OCI-LY7 (cell line): ENCODE results near the gene CACNA1B. TPM values are rescaled to one million over a fixed set of nuclear protein-coding genes. Genes with fewer than 3 reads are reported as not detected.
"Not testable (repeated sequence)": the region's sequence is repeated elsewhere in the genome, so short reads cannot be mapped to it uniquely, and the experiment has no call there.

Experiments
- BruUV-seq: library from RNA; stranded (reverse); fragments of 400-500 nt; replicated peaks from 2 replicates; lab custom pipeline; 2021; lab: Mats Ljungman, UMichigan
- CTCF ChIA-PET: fragments of 300-600 bp; sonication (Branson Sonifier 250); formaldehyde crosslinking; loops from one replicate; lab custom pipeline; 2022; ENCODE audit warnings: antibody characterized with exemption; ENCODE audit not compliant: unreplicated experiment; lab: Charles Lee
- POLR2A ChIA-PET: fragments of 300-600 bp; sonication (Branson Sonifier 250); formaldehyde crosslinking; loops from one replicate; lab custom pipeline; 2022; ENCODE audit warnings: antibody characterized with exemption; lab: Charles Lee
- DNase-seq: peaks from one replicate; pipeline ENCODE4 v3.0.0-alpha.2; 2015; ENCODE audit warnings: low spot score
- H2AFZ ChIP-seq: fragments of 200-600 bp; sonication (generic), shearing (Covaris generic); 2 replicates; pipeline ENCODE4 v1.6.1; 2014; ENCODE audit warnings: mild to moderate bottlenecking, antibody characterized with exemption, low read length, moderate library complexity
- H3K27ac ChIP-seq: fragments of 200-600 bp; sonication (generic); 2 replicates; pipeline ENCODE4 v1.5.1; 2014; ENCODE audit warnings: mixed run types, low read depth, mild to moderate bottlenecking, moderate library complexity, low read length, inconsistent platforms; ENCODE audit not compliant: poor library complexity, severe bottlenecking
- H3K36me3 ChIP-seq: fragments of 200-600 bp; sonication (generic); 2 replicates; pipeline ENCODE4 v1.6.1; 2014; ENCODE audit warnings: mild to moderate bottlenecking, antibody characterized with exemption, low read length, moderate library complexity, mixed read lengths; ENCODE audit not compliant: insufficient read depth
- H3K4me1 ChIP-seq: fragments of 200-600 bp; sonication (generic); 2 replicates; pipeline ENCODE4 v1.5.1; 2014; ENCODE audit warnings: mild to moderate bottlenecking, low read length; ENCODE audit not compliant: insufficient read depth, poor library complexity, severe bottlenecking
- H3K4me2 ChIP-seq: fragments of 200-600 bp; sonication (generic); 2 replicates; pipeline ENCODE4 v1.6.1; 2014; ENCODE audit warnings: mild to moderate bottlenecking, low read length
- H3K4me3 ChIP-seq: fragments of 200-600 bp; sonication (generic); 2 replicates; pipeline ENCODE4 v1.5.1; 2014; ENCODE audit warnings: mild to moderate bottlenecking, low read depth, low read length; ENCODE audit not compliant: poor library complexity, severe bottlenecking
- H3K79me2 ChIP-seq: fragments of 200-600 bp; sonication (generic); 2 replicates; pipeline ENCODE4 v1.6.1; 2016; ENCODE audit warnings: low read depth, mild to moderate bottlenecking, low read length, moderate library complexity, mixed read lengths; ENCODE audit not compliant: insufficient read depth
- H3K9me2 ChIP-seq: fragments of 200-600 bp; sonication (generic); 2 replicates; pipeline ENCODE4 v1.6.1; 2016; ENCODE audit warnings: mild to moderate bottlenecking, low read length, mixed read lengths; ENCODE audit not compliant: insufficient read depth
- H3K9me3 ChIP-seq: fragments of 200-600 bp; sonication (generic); 2 replicates; pipeline ENCODE4 v1.6.1; 2014; ENCODE audit warnings: mild to moderate bottlenecking, mixed run types, low read length, mixed read lengths
- H4K20me1 ChIP-seq: fragments of 200-600 bp; sonication (generic); 2 replicates; pipeline ENCODE4 v1.6.1; 2014; ENCODE audit warnings: mild to moderate bottlenecking, antibody characterized with exemption, low read length, moderate library complexity, mixed read lengths; ENCODE audit not compliant: insufficient read depth
- CTCF ChIP-seq: fragments of 200-600 bp; sonication (generic); conservative IDR thresholded peaks from 2 replicates; pipeline ENCODE4 v1.5.1; 2014; ENCODE audit warnings: mild to moderate bottlenecking, antibody characterized with exemption, low read length, moderate library complexity, mixed read lengths
- EZH2phosphoT487 ChIP-seq: fragments of 200-600 bp; sonication (generic); IDR thresholded peaks from 2 replicates; pipeline ENCODE4 v1.6.1; 2018; ENCODE audit warnings: low read depth, borderline replicate concordance, mild to moderate bottlenecking, mixed run types, antibody characterized with exemption, low read length, moderate library complexity, mixed read lengths
- intact Hi-C: fragments of 100-400 bp; cut with micrococcal nuclease; formaldehyde crosslinking; loops from one replicate; pipeline ENCODE4 v1.10.0; 2022; ENCODE audit not compliant: unreplicated experiment
- total RNA-seq, 2 experiments: library from RNA; depleted of rRNA in 1 of 2; stranded (reverse); fragments of >200 nt in 1 of 2; shearing (Covaris generic) in 1 of 2; gene quantifications; 2 replicates each; pipeline ENCODE4 v1.2.3, GENCODE V29; 2014 to 2022

Gene CACNA1B
- total RNA-seq, 2 experiments from 2014 or later: not detected

GRCh38 chr9:137880976-137881530 is 3.5 kb downstream of the CACNA1B start:
- POLR2A ChIA-PET: no interaction called here
- Histone ChIP-seq H3K27ac (no peak overlapping the region), H3K9me2 (no peaks in the 10 kb centered on the region), H3K9me3 (no peaks in the 10 kb centered on the region), H3K4me1 (no peaks in the 10 kb centered on the region), H3K79me2 (no peaks in the 10 kb centered on the region), H3K4me2 (no peak overlapping the region), H4K20me1 (no peaks in the 10 kb centered on the region), H3K36me3 (no peaks in the 10 kb centered on the region), H2AFZ (no peak overlapping the region), H3K4me3 (no peak overlapping the region)
- no peak for DNase-seq
- BruUV-seq: no TSS peak
- TF ChIP-seq CTCF: no peak
- TF ChIP-seq EZH2phosphoT487: no peak
- intact Hi-C loops: no loop called here
- CTCF ChIA-PET: interaction anchor here (1.0 kb wide), 1 partner anchor 73 kb away, joined by 3 read pairs; no protein-coding TSS in a partner anchor

GRCh38 chr9:137881591-137882505 is 4.3 kb downstream of the CACNA1B start:
- Histone ChIP-seq H3K4me1 (no peaks in the 10 kb centered on the region), H4K20me1 (no peaks in the 10 kb centered on the region), H3K27ac (no peak overlapping the region), H3K79me2 (no peaks in the 10 kb centered on the region), H3K4me3 (no peak overlapping the region), H3K9me3 (no peaks in the 10 kb centered on the region), H2AFZ (no peak overlapping the region), H3K9me2 (no peaks in the 10 kb centered on the region), H3K4me2 (no peak overlapping the region), H3K36me3 (no peaks in the 10 kb centered on the region)
- no peak for DNase-seq
- no TSS peak for BruUV-seq
- ChIA-PET POLR2A (no interaction called here), CTCF (interaction anchor here (1.0 kb wide), 1 partner anchor 72 kb away, joined by 3 read pairs; no protein-coding TSS in a partner anchor)
- TF ChIP-seq CTCF (no peak), EZH2phosphoT487 (no peak)
- intact Hi-C loops: no loop called here

- no peak for DNase-seq
- BruUV-seq: no TSS peak
- no peaks in the 10 kb centered on the region for H3K9me3 ChIP-seq
- intact Hi-C loops: no loop called here
- CTCF ChIA-PET: no interaction called here
- TF ChIP-seq EZH2phosphoT487 (no peak), CTCF (no peak)
- no peaks in the 10 kb centered on the region for H3K9me2 ChIP-seq
- POLR2A ChIA-PET: no interaction called here
- no peaks in the 10 kb centered on the region for H4K20me1 ChIP-seq
- H3K4me2 ChIP-seq: no peak overlapping the region
- H3K79me2 ChIP-seq: no peaks in the 10 kb centered on the region
- no peak overlapping the region for H2AFZ ChIP-seq
- H3K4me1 ChIP-seq: no peaks in the 10 kb centered on the region
- H3K4me3 ChIP-seq: no peak overlapping the region
- H3K27ac ChIP-seq: no peak overlapping the region
- no peaks in the 10 kb centered on the region for H3K36me3 ChIP-seq
These were observed 4.9 kb downstream of the CACNA1B start for GRCh38 chr9:137882506-137882821.

- H3K4me2 ChIP-seq, H3K4me1 ChIP-seq, intact Hi-C loops, H3K4me3 ChIP-seq, H2AFZ ChIP-seq, BruUV-seq, H4K20me1 ChIP-seq, H3K36me3 ChIP-seq, CTCF ChIA-PET, H3K27ac ChIP-seq, H3K9me3 ChIP-seq, POLR2A ChIA-PET, H3K79me2 ChIP-seq, H3K9me2 ChIP-seq, DNase-seq: not testable (repeated sequence)
These were observed 6.4 kb downstream of the CACNA1B start for GRCh38 chr9:137883977-137884376.
